Fibroblast of lung (primary cell): ENCODE results near the gene PRKCA. TPM values are rescaled to one million over a fixed set of nuclear protein-coding genes. Genes with fewer than 3 reads are reported as not detected.

Experiments used
- DNase-seq, 2 donors: peaks; one replicate each; pipeline versions ENCODE4 v3.0.0 to v3.0.0-alpha.2; 2010; ENCODE audit warnings: low read depth in 2 of 2
- H2AFZ ChIP-seq: 2 replicates; pipeline ENCODE4 v1.5.1; 2012; ENCODE audit warnings: low read length, control low read depth, inconsistent platforms
- H3K27ac ChIP-seq: 2 replicates; pipeline ENCODE4 v1.5.1; 2011; ENCODE audit warnings: low read length, control low read depth; ENCODE audit not compliant: insufficient read depth
- H3K27me3 ChIP-seq: 2 replicates; pipeline ENCODE4 v1.5.1; 2011; ENCODE audit warnings: mild to moderate bottlenecking, low read length; ENCODE audit not compliant: control insufficient read depth, insufficient read depth
- H3K36me3 ChIP-seq: 2 replicates; pipeline ENCODE4 v1.5.1; 2011; ENCODE audit warnings: low read length; ENCODE audit not compliant: control insufficient read depth, insufficient read depth
- H3K4me1 ChIP-seq: 2 replicates; pipeline ENCODE4 v1.5.1; 2011; ENCODE audit warnings: low read length; ENCODE audit not compliant: control insufficient read depth, insufficient read depth; ENCODE audit errors: extremely low read depth
- H3K4me2 ChIP-seq: 2 replicates; pipeline ENCODE4 v1.5.1; 2011; ENCODE audit warnings: low read length, control low read depth; ENCODE audit not compliant: insufficient read depth; ENCODE audit errors: extremely low read depth
- H3K4me3 ChIP-seq, 4 experiments: fragments of 200-600 bp in 1 of 4; sonication (generic) in 1 of 4; replicated peaks in 1 of 4; 2 replicates each; pipeline ENCODE4 v1.5.1; 2011 to 2016; ENCODE audit warnings: low read length in 4 of 4, low read depth in 3 of 4, mild to moderate bottlenecking in 3 of 4, control low read depth in 2 of 4, inconsistent platforms in 1 of 4, mixed read lengths in 1 of 4; ENCODE audit not compliant: insufficient read depth in 1 of 4; ENCODE audit errors: control extremely low read depth in 1 of 4
- H3K79me2 ChIP-seq: 2 replicates; pipeline ENCODE4 v1.5.1; 2012; ENCODE audit warnings: mild to moderate bottlenecking, low read length, inconsistent platforms; ENCODE audit not compliant: control insufficient read depth, insufficient read depth
- H3K9ac ChIP-seq: 2 replicates; pipeline ENCODE4 v1.5.1; 2011; ENCODE audit warnings: mild to moderate bottlenecking, low read length, control low read depth; ENCODE audit not compliant: insufficient read depth
- H3K9me3 ChIP-seq: 2 replicates; pipeline ENCODE4 v1.5.1; 2012; ENCODE audit warnings: low read depth, low read length; ENCODE audit not compliant: control insufficient read depth, insufficient read depth
- H4K20me1 ChIP-seq: 2 replicates; pipeline ENCODE4 v1.5.1; 2011; ENCODE audit warnings: low read length; ENCODE audit not compliant: control insufficient read depth, insufficient read depth; ENCODE audit errors: extremely low read depth
- CTCF ChIP-seq, 2 donors: IDR thresholded peaks in 1 of 2; conservative IDR thresholded peaks in 1 of 2; 1 replicate in 1 of 2; 2 replicates in 1 of 2; pipeline ENCODE4 v1.5.1; 2011 to 2012; ENCODE audit warnings: low read length in 2 of 2, control low read depth in 1 of 2, inconsistent platforms in 1 of 2, low read depth in 1 of 2, mild to moderate bottlenecking in 1 of 2
- EZH2 ChIP-seq: IDR thresholded peaks from 2 replicates; pipeline ENCODE4 v1.5.1; 2012; ENCODE audit warnings: low read length, control low read depth, mild to moderate bottlenecking; ENCODE audit errors: missing control alignments
- polyA plus RNA-seq, 2 donors: library from polyadenylated mRNA; depleted of rRNA in 1 of 2; stranded (reverse) in 1 of 2; unstranded in 1 of 2; fragments of >200 nt; gene quantifications; 2 replicates each; pipeline ENCODE4 v1.2.1, GENCODE V29; 2011 to 2012; ENCODE audit warnings: missing spikeins in 1 of 2
- total RNA-seq: library from RNA; depleted of rRNA; stranded (reverse); fragments of >200 nt; gene quantifications from 2 replicates; pipeline ENCODE4 v1.2.1, GENCODE V29; 2014

The PRKCA gene
- total and polyA plus RNA-seq, 2 donors (not counting 1 experiment from before 2014, with no cell fraction given) = 34.0 to 74.2 TPM

- H3K9me3 ChIP-seq = no peaks in the 10 kb centered on the region
- no peak overlapping the region for H2AFZ ChIP-seq
- peaks cover 76% of the 10 kb centered on the region for H3K79me2 ChIP-seq
- DNase-seq = peak in 1 of 2 donors; percentile 67
- no peak overlapping the region for H3K4me2 ChIP-seq
- no peaks in the 10 kb centered on the region for H3K27me3 ChIP-seq
- H3K4me3 ChIP-seq = no peak overlapping the region
- H3K36me3 ChIP-seq = peaks cover 1% of the 10 kb centered on the region
- TF ChIP-seq EZH2 (no peak), CTCF (conservative IDR thresholded peaks at IDR 0.05 in 1 of 2, IDR thresholded peaks at IDR 0.05 in 1 of 2; ENCODE audit: low read depth in 1 of 2, low read length in 2 of 2) (no peak)
- H3K9ac ChIP-seq = no peak overlapping the region
- H4K20me1 ChIP-seq = no peaks in the 10 kb centered on the region
- H3K4me1 ChIP-seq = peaks cover 2% of the 10 kb centered on the region
- no peak overlapping the region for H3K27ac ChIP-seq
Observed at GRCh38 chr17:66446419-66446818, 144.0 kb downstream of the PRKCA start.

- H2AFZ ChIP-seq = no peak overlapping the region
- H3K9ac ChIP-seq = no peak overlapping the region
- peaks cover 75% of the 10 kb centered on the region for H3K79me2 ChIP-seq
- peaks cover 1% of the 10 kb centered on the region for H3K36me3 ChIP-seq
- H3K9me3 ChIP-seq = no peaks in the 10 kb centered on the region
- H3K4me1 ChIP-seq = peaks cover 2% of the 10 kb centered on the region
- no peak for DNase-seq
- H3K4me2 ChIP-seq = no peak overlapping the region
- H3K4me3 ChIP-seq = no peak overlapping the region
- H3K27ac ChIP-seq = no peak overlapping the region
- H4K20me1 ChIP-seq = no peaks in the 10 kb centered on the region
- no peak for TF ChIP-seq EZH2
- no peaks in the 10 kb centered on the region for H3K27me3 ChIP-seq
Observed at GRCh38 chr17:66447159-66447558, 144.7 kb downstream of the PRKCA start.

GRCh38 chr17:66448026-66448639, 145.7 kb downstream of the PRKCA start:
- Histone ChIP-seq H3K9me3 (no peaks in the 10 kb centered on the region), H4K20me1 (no peaks in the 10 kb centered on the region), H3K4me1 (peaks cover 2% of the 10 kb centered on the region), H3K27ac (no peak overlapping the region), H3K4me2 (no peak overlapping the region), H3K27me3 (no peaks in the 10 kb centered on the region), H3K36me3 (peaks cover 1% of the 10 kb centered on the region), H3K79me2 (peaks cover 69% of the 10 kb centered on the region), H3K9ac (no peak overlapping the region), H2AFZ (no peak overlapping the region), H3K4me3 (no peak overlapping the region)
- DNase-seq = peak in 1 of 2 donors; percentile 38
- TF ChIP-seq CTCF (conservative IDR thresholded peaks at IDR 0.05 in 1 of 2, IDR thresholded peaks at IDR 0.05 in 1 of 2; ENCODE audit: low read depth in 1 of 2, low read length in 2 of 2) = no peak
- no peak for TF ChIP-seq EZH2
